SK-N-SH (cell line): ENCODE results near the gene TICAM2. TPM values are rescaled to one million over a fixed set of nuclear protein-coding genes. Genes with fewer than 3 reads are reported as not detected.

Source experiments
- CTCF ChIA-PET: fragments of 300-600, 350-600 bp; formaldehyde crosslinking; extraction: SDS; loops from one replicate; lab custom pipeline; 2021; lab: Yijun Ruan, JAX
- POLR2A ChIA-PET: fragments of 350-600 bp; sonication (Branson Sonifier 250); formaldehyde crosslinking; extraction: SDS; loops from one replicate; lab custom pipeline; 2020; ENCODE audit warnings: antibody characterized with exemption, inconsistent platforms; lab: Yijun Ruan, JAX
- DNase-seq: peaks from one replicate; pipeline ENCODE4 v3.0.0; 2012
- H2AFZ ChIP-seq: fragments of 200-600 bp; sonication (generic); 2 replicates; pipeline ENCODE4 v1.8.1; 2016; ENCODE audit warnings: antibody characterized with exemption, mild to moderate bottlenecking, low read depth
- H3F3A ChIP-seq: fragments of 200-600 bp; sonication (generic); replicated peaks from 2 replicates; pipeline ENCODE3; 2016; ENCODE audit warnings: antibody characterized with exemption, mild to moderate bottlenecking; ENCODE audit not compliant: insufficient read depth
- H3K27ac ChIP-seq, 2 experiments: fragments of 200-500 bp in 1 of 2; fragments of 200-600 bp in 1 of 2; sonication (Bioruptor generic) in 1 of 2; sonication (generic), shearing (Covaris generic) in 1 of 2; 2 replicates each; pipeline versions ENCODE4 v1.5.1 to v1.6.1; 2014 to 2016; ENCODE audit warnings: low read depth in 2 of 2, inconsistent platforms in 1 of 2, low read length in 1 of 2, mild to moderate bottlenecking in 1 of 2, mixed read lengths in 1 of 2
- H3K27me3 ChIP-seq: fragments of 200-600 bp; sonication (generic), shearing (Covaris generic); 2 replicates; pipeline ENCODE4 v1.6.1; 2016; ENCODE audit warnings: mixed run types; ENCODE audit not compliant: insufficient read depth
- H3K36me3 ChIP-seq, 2 experiments: fragments of 200-500 bp in 1 of 2; fragments of 200-600 bp in 1 of 2; sonication (Bioruptor generic) in 1 of 2; sonication (generic) in 1 of 2; replicated peaks in 1 of 2; 2 replicates each; pipeline versions ENCODE3 to v1.5.1; 2014 to 2016; ENCODE audit warnings: low read length in 1 of 2, mild to moderate bottlenecking in 1 of 2; ENCODE audit not compliant: insufficient read depth in 2 of 2, control insufficient read depth in 1 of 2
- H3K4me1 ChIP-seq, 2 experiments: fragments of 200-500 bp in 1 of 2; fragments of 200-600 bp in 1 of 2; sonication (Bioruptor generic) in 1 of 2; sonication (generic), shearing (Covaris generic) in 1 of 2; 2 replicates each; pipeline versions ENCODE4 v1.5.1 to v1.6.1; 2014 to 2016; ENCODE audit warnings: low read depth in 1 of 2, low read length in 1 of 2, mixed run types in 1 of 2; ENCODE audit not compliant: insufficient read depth in 2 of 2, control insufficient read depth in 1 of 2
- H3K4me2 ChIP-seq: fragments of 200-600 bp; sonication (generic), shearing (Covaris generic); 2 replicates; pipeline ENCODE4 v1.6.1; 2017; ENCODE audit warnings: mixed run types
- H3K4me3 ChIP-seq, 2 experiments: fragments of 200-500 bp in 1 of 2; fragments of 200-600 bp in 1 of 2; sonication (Bioruptor generic) in 1 of 2; sonication (generic), shearing (Covaris generic) in 1 of 2; 2 replicates each; pipeline versions ENCODE4 v1.5.1 to v1.8.1; 2014 to 2016; ENCODE audit warnings: low read depth in 2 of 2, inconsistent platforms in 1 of 2, low read length in 1 of 2, mild to moderate bottlenecking in 1 of 2, mixed read lengths in 1 of 2, moderate library complexity in 1 of 2
- H3K79me2 ChIP-seq: fragments of 200-600 bp; sonication (generic); 2 replicates; pipeline ENCODE4 v1.8.1; 2017; ENCODE audit warnings: mild to moderate bottlenecking; ENCODE audit not compliant: insufficient read depth
- H3K9ac ChIP-seq: fragments of 200-600 bp; sonication (generic); 2 replicates; pipeline ENCODE4 v1.6.1; 2017; ENCODE audit warnings: mixed run types
- H3K9me2 ChIP-seq: fragments of 200-600 bp; sonication (generic); 2 replicates; pipeline ENCODE4 v1.6.1; 2017; ENCODE audit warnings: mixed run types
- H3K9me3 ChIP-seq: fragments of 200-600 bp; sonication (generic); 2 replicates; pipeline ENCODE4 v1.6.1; 2017; ENCODE audit warnings: mixed run types, mild to moderate bottlenecking, moderate library complexity
- H4K20me1 ChIP-seq: fragments of 200-600 bp; sonication (generic); 2 replicates; pipeline ENCODE4 v1.6.1; 2017; ENCODE audit warnings: mild to moderate bottlenecking, mixed run types; ENCODE audit not compliant: insufficient read depth
- CHD2 ChIP-seq: fragments of 150-350 bp; IDR thresholded peaks from 2 replicates; pipeline ENCODE4 v1.6.1; 2018; ENCODE audit warnings: low read length; ENCODE audit not compliant: partially characterized antibody
- FOSL2 ChIP-seq: IDR thresholded peaks from 2 replicates; pipeline ENCODE4 v1.4.0; 2012; ENCODE audit warnings: low read depth, mild to moderate bottlenecking, moderate library complexity, borderline replicate concordance
- FOXJ3 ChIP-seq: sonication (generic); formaldehyde crosslinking; IDR thresholded peaks from 2 replicates; pipeline ENCODE4 v1.5.1; 2020; ENCODE audit warnings: mild to moderate bottlenecking, missing genetic modification reagents
- FOXM1 ChIP-seq: IDR thresholded peaks from 2 replicates; pipeline ENCODE4 v1.4.0; 2012; ENCODE audit warnings: low read depth, mild to moderate bottlenecking
- GATA2 ChIP-seq: sonication (generic); formaldehyde crosslinking; IDR thresholded peaks from 2 replicates; pipeline ENCODE4 v1.5.0; 2020; ENCODE audit warnings: mild to moderate bottlenecking, missing genetic modification reagents
- JUND ChIP-seq: IDR thresholded peaks from 2 replicates; pipeline ENCODE4 v1.4.0; 2012
- MAX ChIP-seq: IDR thresholded peaks from 2 replicates; pipeline ENCODE4 v1.4.0; 2012; ENCODE audit warnings: low read depth
- MEF2A ChIP-seq: IDR thresholded peaks from 2 replicates; pipeline ENCODE4 v1.4.0; 2012; ENCODE audit warnings: low read depth, borderline replicate concordance
- NRF1 ChIP-seq: IDR thresholded peaks from 2 replicates; pipeline ENCODE4 v1.6.1; 2012; ENCODE audit warnings: low read depth, mild to moderate bottlenecking, low read length
- PBX3 ChIP-seq: IDR thresholded peaks from 2 replicates; pipeline ENCODE4; 2012
- POLR2AphosphoS5 ChIP-seq: IDR thresholded peaks from 2 replicates; pipeline ENCODE4 v1.6.1; 2012; ENCODE audit warnings: low read depth, low read length
- RAD21 ChIP-seq: IDR thresholded peaks from 2 replicates; pipeline ENCODE4 v1.6.1; 2012; ENCODE audit warnings: mild to moderate bottlenecking, low read length
- RCOR1 ChIP-seq: fragments of 150-350 bp; IDR thresholded peaks from 2 replicates; pipeline ENCODE4 v1.6.1; 2017; ENCODE audit warnings: antibody characterized with exemption, low read length
- RFX5 ChIP-seq: IDR thresholded peaks from 2 replicates; pipeline ENCODE4 v1.6.1; 2012; ENCODE audit warnings: mild to moderate bottlenecking, improper control_type of control experiment, low read length
- RXRA ChIP-seq: IDR thresholded peaks from 2 replicates; pipeline ENCODE4 v1.4.0; 2012; ENCODE audit warnings: low read depth, mild to moderate bottlenecking, borderline replicate concordance
- SMC3 ChIP-seq: IDR thresholded peaks from 2 replicates; pipeline ENCODE4 v1.6.1; 2012; ENCODE audit warnings: low read depth, low read length, improper control_type of control experiment
- TCF12 ChIP-seq: IDR thresholded peaks from 2 replicates; pipeline ENCODE4 v1.4.0; 2012
- USF1 ChIP-seq: IDR thresholded peaks from 2 replicates; pipeline ENCODE4 v1.4.0; 2012; ENCODE audit warnings: low read depth, borderline replicate concordance
- YY1 ChIP-seq: IDR thresholded peaks from 2 replicates; pipeline ENCODE4 v1.4.0; 2012; ENCODE audit warnings: low read depth, mild to moderate bottlenecking
- WGBS: methylation state at CpG from one replicate; pipeline ENCODE4 v1.1.6; 2017; ENCODE audit warnings: low lambda C conversion rate; 5-methylcytosine and 5-hydroxymethylcytosine counted together
- polyA plus RNA-seq, 3 experiments: library from polyadenylated mRNA; depleted of rRNA; stranded (reverse); fragments of >200 nt; gene quantifications; 2 replicates each; pipeline ENCODE4 v1.2.3, GENCODE V29; 2012
- TF ChIP-seq, protein P1 (sequence below): fragments of 150-350 bp; IDR thresholded peaks from 2 replicates; pipeline ENCODE4 v1.6.1; 2016; ENCODE audit warnings: mild to moderate bottlenecking, low read depth, low read length
- TF ChIP-seq, protein P2 (sequence below): fragments of 200-600 bp; sonication (generic); IDR thresholded peaks from 2 replicates; pipeline ENCODE4 v1.6.1; 2017; ENCODE audit warnings: antibody characterized with exemption, mild to moderate bottlenecking, moderate library complexity

Gene TICAM2
- polyA plus RNA-seq, 1 of the 3 experiments (the other 2 are of a cell fraction): not detected

DNA sequence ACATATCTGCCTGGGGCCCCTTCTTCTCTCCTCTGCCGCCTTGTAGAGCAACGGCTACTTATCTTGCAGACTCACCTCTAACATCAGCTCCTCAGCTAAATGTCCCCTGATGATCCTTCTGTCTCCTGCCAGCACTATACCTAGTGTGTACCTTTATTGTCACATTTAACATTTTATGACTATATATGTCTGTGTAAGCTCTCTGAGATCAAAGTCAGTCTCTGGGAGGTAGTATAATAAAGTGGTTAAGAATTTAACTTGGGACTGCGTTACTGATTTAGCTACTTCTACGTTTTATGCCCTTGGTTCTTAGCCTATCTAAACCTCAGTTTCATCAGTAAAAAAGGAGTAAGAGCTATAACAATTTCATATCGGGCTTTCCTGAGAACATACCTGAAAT lies 21.4 kb upstream of the TICAM2 start:
- ChIA-PET POLR2A (no interaction called here), CTCF (interaction anchor here (0.8 to 3.4 kb wide), 8 partner anchors 11 to 445 kb away, joined by 3 to 11 read pairs (median 3); partner anchors contain the start of genes AP3S1 and FEM1C)
- Histone ChIP-seq H2AFZ (no peak overlapping the region), H3K4me2 (peak overlapping the region; percentile 92), H3K9ac (peak overlapping the region; percentile 26; the same call in 1 of the 2 replicates), H3K4me3 (peak overlapping the region; percentile 90 to 99), H3K79me2 (peaks cover 75% of the 10 kb centered on the region), H4K20me1 (peaks cover 45% of the 10 kb centered on the region), H3K4me1 (peaks cover 16 to 21% of the 10 kb centered on the region in 2 experiments), H3K9me2 (no peaks in the 10 kb centered on the region), H3K27ac (no peak overlapping the region), H3K27me3 (no peaks in the 10 kb centered on the region), H3K9me3 (no peaks in the 10 kb centered on the region), H3K36me3 (peaks cover 36 to 37% of the 10 kb centered on the region in 2 experiments), H3F3A (peaks cover 5% of the 10 kb centered on the region)
- TF ChIP-seq YY1 (no peak), NRF1 (no peak)
- WGBS: 73% methylated on average over 5 of the region's 5 CpGs
- no peak for DNase-seq

DNA sequence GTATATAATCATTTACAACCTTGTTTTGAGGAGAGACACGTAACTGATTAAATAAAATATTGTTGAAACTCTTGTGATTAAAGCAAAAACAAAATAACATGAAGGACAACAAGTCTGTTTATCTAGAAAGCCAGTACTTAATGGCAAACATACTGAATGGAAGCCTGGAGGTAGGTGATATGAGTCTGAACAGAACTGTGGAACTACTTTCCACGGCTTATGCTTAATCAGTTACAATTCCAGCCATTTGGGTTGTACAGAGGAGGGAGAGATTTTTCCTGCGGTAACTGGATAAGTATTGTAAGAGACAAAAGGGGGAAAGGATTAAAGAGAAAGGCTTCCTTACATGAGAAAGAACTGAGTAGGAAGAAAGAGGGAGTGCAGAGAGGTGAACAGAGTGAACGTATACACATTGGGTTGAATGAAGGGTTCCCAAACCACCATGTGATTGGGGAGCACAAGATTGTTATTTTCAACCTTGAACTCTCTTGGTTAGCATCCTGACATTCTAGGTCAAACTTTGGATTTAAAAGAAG lies 19.2 kb upstream of the TICAM2 start:
- ChIA-PET CTCF (no interaction called here), POLR2A (no interaction called here)
- Histone ChIP-seq H3K9me3 (no peaks in the 10 kb centered on the region), H3K4me2 (no peak overlapping the region), H3K79me2 (peaks cover 83% of the 10 kb centered on the region), H3F3A (peaks cover 3% of the 10 kb centered on the region), H3K4me1 (peaks cover 16 to 21% of the 10 kb centered on the region in 2 experiments), H2AFZ (no peak overlapping the region), H3K9me2 (no peaks in the 10 kb centered on the region), H4K20me1 (peaks cover 45% of the 10 kb centered on the region), H3K9ac (no peak overlapping the region), H3K27me3 (no peaks in the 10 kb centered on the region), H3K4me3 (no peak overlapping the region), H3K36me3 (peaks cover 55 to 57% of the 10 kb centered on the region in 2 experiments), H3K27ac (no peak overlapping the region; a peak in 1 of 4 replicates)
- no peak for DNase-seq
- 96% methylated on average over 4 of the region's 4 CpGs for WGBS
- TF ChIP-seq, protein P1, sequence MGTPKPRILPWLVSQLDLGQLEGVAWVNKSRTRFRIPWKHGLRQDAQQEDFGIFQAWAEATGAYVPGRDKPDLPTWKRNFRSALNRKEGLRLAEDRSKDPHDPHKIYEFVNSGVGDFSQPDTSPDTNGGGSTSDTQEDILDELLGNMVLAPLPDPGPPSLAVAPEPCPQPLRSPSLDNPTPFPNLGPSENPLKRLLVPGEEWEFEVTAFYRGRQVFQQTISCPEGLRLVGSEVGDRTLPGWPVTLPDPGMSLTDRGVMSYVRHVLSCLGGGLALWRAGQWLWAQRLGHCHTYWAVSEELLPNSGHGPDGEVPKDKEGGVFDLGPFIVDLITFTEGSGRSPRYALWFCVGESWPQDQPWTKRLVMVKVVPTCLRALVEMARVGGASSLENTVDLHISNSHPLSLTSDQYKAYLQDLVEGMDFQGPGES: no peak
- no peak for TF ChIP-seq RCOR1
- no peak for TF ChIP-seq FOXM1
- TF ChIP-seq, protein P2, sequence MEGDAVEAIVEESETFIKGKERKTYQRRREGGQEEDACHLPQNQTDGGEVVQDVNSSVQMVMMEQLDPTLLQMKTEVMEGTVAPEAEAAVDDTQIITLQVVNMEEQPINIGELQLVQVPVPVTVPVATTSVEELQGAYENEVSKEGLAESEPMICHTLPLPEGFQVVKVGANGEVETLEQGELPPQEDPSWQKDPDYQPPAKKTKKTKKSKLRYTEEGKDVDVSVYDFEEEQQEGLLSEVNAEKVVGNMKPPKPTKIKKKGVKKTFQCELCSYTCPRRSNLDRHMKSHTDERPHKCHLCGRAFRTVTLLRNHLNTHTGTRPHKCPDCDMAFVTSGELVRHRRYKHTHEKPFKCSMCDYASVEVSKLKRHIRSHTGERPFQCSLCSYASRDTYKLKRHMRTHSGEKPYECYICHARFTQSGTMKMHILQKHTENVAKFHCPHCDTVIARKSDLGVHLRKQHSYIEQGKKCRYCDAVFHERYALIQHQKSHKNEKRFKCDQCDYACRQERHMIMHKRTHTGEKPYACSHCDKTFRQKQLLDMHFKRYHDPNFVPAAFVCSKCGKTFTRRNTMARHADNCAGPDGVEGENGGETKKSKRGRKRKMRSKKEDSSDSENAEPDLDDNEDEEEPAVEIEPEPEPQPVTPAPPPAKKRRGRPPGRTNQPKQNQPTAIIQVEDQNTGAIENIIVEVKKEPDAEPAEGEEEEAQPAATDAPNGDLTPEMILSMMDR: no peak
- no peak for TF ChIP-seq MEF2A
- no peak for TF ChIP-seq TCF12
- TF ChIP-seq YY1: no peak
- TF ChIP-seq SMC3: no peak
- no peak for TF ChIP-seq POLR2AphosphoS5
- TF ChIP-seq FOXJ3 (CRISPR knock-in tag): no peak
- TF ChIP-seq PBX3: no peak
- TF ChIP-seq RXRA: no peak
- TF ChIP-seq JUND: no peak
- TF ChIP-seq RFX5: no peak
- TF ChIP-seq USF1: no peak
- TF ChIP-seq CHD2: no peak
- no peak for TF ChIP-seq GATA2
- no peak for TF ChIP-seq MAX
- TF ChIP-seq FOSL2: no peak
- no peak for TF ChIP-seq RAD21
